GM12878 (cell line): ENCODE measurements around the gene ABR.

Experiments used
- GABPA ChIP-seq: IDR thresholded peaks from 2 replicates; pipeline ENCODE4 v1.6.1; 2014; ENCODE audit warnings: antibody characterized with exemption, low read depth, mild to moderate bottlenecking, inconsistent platforms
- YBX1 ChIP-seq: fragments of 450-650 bp; IDR thresholded peaks from 2 replicates; pipeline ENCODE4 v1.6.1; 2016; ENCODE audit warnings: antibody characterized with exemption
- TF ChIP-seq, protein P1 (sequence below), 3 experiments: IDR thresholded peaks in 2 of 3; conservative IDR thresholded peaks in 1 of 3; 2 replicates each; pipeline ENCODE4 v1.5.1; 2011; ENCODE audit warnings: low read depth in 3 of 3, low read length in 3 of 3, mild to moderate bottlenecking in 3 of 3, control low read depth in 2 of 3, moderate library complexity in 2 of 3, inconsistent platforms in 1 of 3, mixed read lengths in 1 of 3; ENCODE audit not compliant: control insufficient read depth in 2 of 3, insufficient read depth in 1 of 3; ENCODE audit errors: extremely low read depth in 1 of 3

DNA sequence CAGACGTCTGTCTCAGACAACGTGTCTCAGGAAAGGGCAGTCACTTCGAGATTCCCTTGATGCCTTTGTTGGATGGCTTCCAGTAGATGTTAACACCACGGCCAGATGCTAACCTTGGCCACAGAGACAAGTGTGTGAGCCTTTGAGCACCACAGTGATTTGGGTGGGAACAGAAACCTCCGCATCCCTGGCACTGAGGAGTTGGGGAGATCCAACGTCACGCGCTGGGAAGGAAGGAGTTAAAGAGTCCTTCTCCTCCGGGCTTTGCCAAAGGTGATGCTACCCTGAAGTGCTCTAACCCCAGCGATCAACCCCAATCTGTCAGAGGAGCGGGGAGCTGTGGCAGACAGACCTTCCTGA is 3.0 kb upstream of the ABR start:
- no peak for TF ChIP-seq YBX1
- TF ChIP-seq, protein P1, sequence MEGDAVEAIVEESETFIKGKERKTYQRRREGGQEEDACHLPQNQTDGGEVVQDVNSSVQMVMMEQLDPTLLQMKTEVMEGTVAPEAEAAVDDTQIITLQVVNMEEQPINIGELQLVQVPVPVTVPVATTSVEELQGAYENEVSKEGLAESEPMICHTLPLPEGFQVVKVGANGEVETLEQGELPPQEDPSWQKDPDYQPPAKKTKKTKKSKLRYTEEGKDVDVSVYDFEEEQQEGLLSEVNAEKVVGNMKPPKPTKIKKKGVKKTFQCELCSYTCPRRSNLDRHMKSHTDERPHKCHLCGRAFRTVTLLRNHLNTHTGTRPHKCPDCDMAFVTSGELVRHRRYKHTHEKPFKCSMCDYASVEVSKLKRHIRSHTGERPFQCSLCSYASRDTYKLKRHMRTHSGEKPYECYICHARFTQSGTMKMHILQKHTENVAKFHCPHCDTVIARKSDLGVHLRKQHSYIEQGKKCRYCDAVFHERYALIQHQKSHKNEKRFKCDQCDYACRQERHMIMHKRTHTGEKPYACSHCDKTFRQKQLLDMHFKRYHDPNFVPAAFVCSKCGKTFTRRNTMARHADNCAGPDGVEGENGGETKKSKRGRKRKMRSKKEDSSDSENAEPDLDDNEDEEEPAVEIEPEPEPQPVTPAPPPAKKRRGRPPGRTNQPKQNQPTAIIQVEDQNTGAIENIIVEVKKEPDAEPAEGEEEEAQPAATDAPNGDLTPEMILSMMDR (IDR thresholded peaks at IDR 0.05 in 2 of 3, conservative IDR thresholded peaks at IDR 0.05 in 1 of 3; ENCODE audit: control insufficient read depth in 2 of 3, extremely low read depth in 1 of 3, insufficient read depth in 1 of 3, low read depth in 3 of 3, low read length in 3 of 3), result no peak
- no peak for TF ChIP-seq GABPA
